K562 (cell line): ENCODE data around the gene PKHD1. TPM values are rescaled to one million over a fixed set of nuclear protein-coding genes. Genes with fewer than 3 reads are reported as not detected.

Source experiments
- ATAC-seq: fragments of 200-7000 bp; cut with Tn5 transposase; 3 replicates; pipeline ENCODE4 v1.9.1; 2020; ENCODE audit warnings: moderate library complexity
- BruUV-seq: library from RNA; stranded (reverse); fragments of 400-500 nt; replicated peaks from 2 replicates; lab custom pipeline; 2021; lab: Mats Ljungman, UMichigan
- CTCF ChIA-PET: fragments of 300-600 bp; formaldehyde crosslinking; extraction: SDS; loops from one replicate; lab custom pipeline; 2021; ENCODE audit warnings: low intra/inter-chr PET ratio; lab: Yijun Ruan, JAX
- POLR2A ChIA-PET: fragments of 300-600, 350-650 bp; sonication (Branson Sonifier 250); formaldehyde crosslinking; extraction: SDS; loops from one replicate; lab custom pipeline; 2021; ENCODE audit warnings: antibody characterized with exemption, inconsistent platforms; lab: Yijun Ruan, JAX
- DNase-seq, 4 experiments: peaks; one replicate each; pipeline versions ENCODE4 v3.0.0 to v3.0.0-alpha.2; 2011 to 2018; ENCODE audit warnings: low spot score in 3 of 4, mixed read lengths in 3 of 4; ENCODE audit errors: extremely low read depth in 1 of 4
- FAIRE-seq: peaks from 2 replicates; lab custom pipeline; 2011; peaks lifted over from hg19 to GRCh38; lab: Jason Lieb, UNC
- H2AFZ ChIP-seq: 2 replicates; pipeline ENCODE4 v1.6.0; 2011; ENCODE audit warnings: low read depth, low read length, control low read depth, inconsistent platforms
- H3K27ac ChIP-seq: fragments of 200-600 bp; 3 replicates; pipeline ENCODE4 v1.8.0; 2011; ENCODE audit warnings: low read depth, mild to moderate bottlenecking, control low read depth, inconsistent platforms, low read length, moderate library complexity, mixed read lengths; ENCODE audit errors: extremely low read depth
- H3K27me3 ChIP-seq, 2 experiments: fragments of 300-600 bp in 1 of 2; 2 replicates in 1 of 2; 3 replicates in 1 of 2; pipeline versions ENCODE4 v1.6.0 to v1.8.0; 2011; ENCODE audit warnings: inconsistent platforms in 2 of 2, low read length in 2 of 2, mild to moderate bottlenecking in 1 of 2, mixed read lengths in 1 of 2, moderate library complexity in 1 of 2; ENCODE audit not compliant: control insufficient read depth in 2 of 2, insufficient read depth in 2 of 2
- H3K36me3 ChIP-seq: fragments of 300-600 bp; 3 replicates; pipeline ENCODE4 v1.8.0; 2011; ENCODE audit warnings: mild to moderate bottlenecking, low read length, inconsistent platforms; ENCODE audit not compliant: control insufficient read depth, insufficient read depth
- H3K4me1 ChIP-seq, 2 experiments: fragments of 200-600 bp in 1 of 2; replicated peaks in 1 of 2; 2 replicates in 1 of 2; 3 replicates in 1 of 2; pipeline versions ENCODE4 v1.5.1 to v1.8.0; 2011; ENCODE audit warnings: inconsistent platforms in 2 of 2, low read length in 2 of 2, mild to moderate bottlenecking in 1 of 2, mixed read lengths in 1 of 2, moderate library complexity in 1 of 2; ENCODE audit not compliant: control insufficient read depth in 2 of 2, insufficient read depth in 2 of 2
- H3K4me2 ChIP-seq: 2 replicates; pipeline ENCODE4 v1.6.1; 2011; ENCODE audit warnings: low read length, control low read depth, inconsistent platforms, mixed read lengths; ENCODE audit not compliant: insufficient read depth
- H3K4me3 ChIP-seq: fragments of 200-600 bp; sonication (generic), shearing (Covaris generic); 2 replicates; pipeline ENCODE4 v1.5.1; 2016; ENCODE audit warnings: control low read depth, inconsistent platforms
- H3K79me2 ChIP-seq: fragments of 200-600 bp; 3 replicates; pipeline ENCODE4 v1.8.0; 2011; ENCODE audit warnings: low read length, inconsistent platforms; ENCODE audit not compliant: control insufficient read depth, insufficient read depth
- H3K9ac ChIP-seq, 2 experiments: 2 replicates each; pipeline versions ENCODE4 v1.6.0 to v1.6.1; 2011; ENCODE audit warnings: low read depth in 2 of 2, low read length in 2 of 2, control low read depth in 1 of 2, inconsistent platforms in 1 of 2, mild to moderate bottlenecking in 1 of 2, mixed read lengths in 1 of 2; ENCODE audit not compliant: insufficient read depth in 1 of 2
- H3K9me1 ChIP-seq: one replicate; pipeline ENCODE4 v1.6.0; 2011; ENCODE audit warnings: inconsistent platforms, mild to moderate bottlenecking, low read length, moderate library complexity; ENCODE audit not compliant: control insufficient read depth, insufficient read depth
- H3K9me3 ChIP-seq: replicated peaks from 2 replicates; pipeline ENCODE4 v1.5.1; 2011; ENCODE audit warnings: low read depth, low read length, inconsistent platforms; ENCODE audit not compliant: control insufficient read depth, insufficient read depth
- H4K20me1 ChIP-seq: replicated peaks from 2 replicates; pipeline ENCODE4 v1.6.1; 2011; ENCODE audit warnings: low read length, inconsistent platforms, mixed read lengths; ENCODE audit not compliant: control insufficient read depth, insufficient read depth
- BCL6 ChIP-seq: fragments of 250-450 bp; sonication (Bioruptor Pico); IDR thresholded peaks from 2 replicates; pipeline ENCODE4 v1.4.0; 2020
- CTCF ChIP-seq, 3 experiments: IDR thresholded peaks in 2 of 3; conservative IDR thresholded peaks in 1 of 3; 2 replicates each; pipeline ENCODE4 v1.5.1; 2011 to 2012; ENCODE audit warnings: low read length in 3 of 3, mild to moderate bottlenecking in 3 of 3, control low read depth in 2 of 3, improper control_type of control experiment in 1 of 3, inconsistent platforms in 1 of 3, low read depth in 1 of 3, mixed read lengths in 1 of 3, moderate library complexity in 1 of 3; ENCODE audit not compliant: insufficient read depth in 2 of 3
- EZH2 ChIP-seq: IDR thresholded peaks from 2 replicates; pipeline ENCODE4 v1.6.1; 2012; ENCODE audit warnings: low read depth, mild to moderate bottlenecking, inconsistent platforms, low read length, borderline replicate concordance
- ILK ChIP-seq: fragments of 450-650 bp; IDR thresholded peaks from 2 replicates; pipeline ENCODE4 v1.6.1; 2016; ENCODE audit warnings: missing genetic modification characterization, low read depth, mild to moderate bottlenecking, missing compliant biosample characterization, moderate library complexity, borderline replicate concordance
- MTF1 ChIP-seq: fragments of 250-450 bp; sonication (Bioruptor Pico); IDR thresholded peaks from 2 replicates; pipeline ENCODE4 v1.9.0; 2021; ENCODE audit warnings: moderate library complexity, mild to moderate bottlenecking, inconsistent platforms, borderline replicate concordance
- NFYB ChIP-seq: IDR thresholded peaks from 2 replicates; pipeline ENCODE4 v1.6.1; 2011; ENCODE audit warnings: mild to moderate bottlenecking, moderate library complexity; ENCODE audit not compliant: insufficient read length; ENCODE audit errors: extremely low read depth
- ZFP1 ChIP-seq: fragments of 450-650 bp; formaldehyde crosslinking; IDR thresholded peaks from 2 replicates; pipeline ENCODE4 v1.4.0; 2020; ENCODE audit warnings: mild to moderate bottlenecking, mixed read lengths
- ZNF232 ChIP-seq: sonication (generic); formaldehyde crosslinking; IDR thresholded peaks from 2 replicates; pipeline ENCODE4 v1.8.0; 2022; ENCODE audit warnings: mild to moderate bottlenecking, missing genetic modification reagents
- WGBS: fragments of 100-300 bp; shearing (Covaris generic); methylation state at CpG from one replicate; pipeline ENCODE4 v1.1.6; 2016; ENCODE audit warnings: low coverage, mixed read lengths; ENCODE audit not compliant: insufficient coverage; ENCODE audit errors: missing lambda C conversion rate; 5-methylcytosine and 5-hydroxymethylcytosine counted together
- in situ Hi-C: fragments of 300-500 bp; cut with MboI; formaldehyde crosslinking; loops from 4 replicates; pipeline ENCODE4 v1.15.0; 2018; ENCODE audit warnings: inconsistent platforms, mixed read lengths
- intact Hi-C: fragments of 100-400 bp; cut with micrococcal nuclease; formaldehyde crosslinking; loops from 2 replicates; pipeline ENCODE4 v1.14.2; 2022
- polyA plus RNA-seq, 8 experiments: library from polyadenylated mRNA; depleted of rRNA in 4 of 8; stranded (reverse) in 5 of 8; unstranded in 3 of 8; fragments of >200 nt; fragmentation: Nextera tagmentation in 2 of 8; fragmentation: Illumina TruSeq in 1 of 8; extraction: Ambion mirVana in 2 of 8; extraction: Trizol in 1 of 8; gene quantifications; 2 replicates each; pipeline versions ENCODE4 v1.2.1 to v1.2.3, GENCODE V29; 2011 to 2014; ENCODE audit warnings: inconsistent platforms in 1 of 8, missing spikeins in 1 of 8
- total RNA-seq, 7 experiments: library from RNA; depleted of rRNA in 6 of 7; stranded (reverse); fragments of >200 nt in 6 of 7; fragmentation: Illumina TruSeq in 2 of 7; extraction: Trizol in 2 of 7; gene quantifications; 2 replicates each; pipeline versions ENCODE4 v1.2.1 to v1.2.3, GENCODE V29; 2011 to 2021; ENCODE audit warnings: low replicate concordance in 1 of 7

Gene PKHD1
- total and polyA plus RNA-seq, 9 of the 15 experiments (the other 6 are each of a cell fraction or from before 2014, with no cell fraction given) = 0.01 to 0.04 (median 0.01) TPM; not detected in 6

- in situ Hi-C loops = no loop called here
- Histone ChIP-seq H3K4me2 (no peak overlapping the region), H3K36me3 (no peaks in the 10 kb centered on the region), H3K27me3 (no peaks in the 10 kb centered on the region), H4K20me1 (no peaks in the 10 kb centered on the region), H3K4me3 (no peak overlapping the region), H3K9me1 (no peaks in the 10 kb centered on the region), H3K4me1 (no peaks in the 10 kb centered on the region), H3K79me2 (no peaks in the 10 kb centered on the region), H3K9ac (no peak overlapping the region), H2AFZ (no peak overlapping the region), H3K9me3 (no peaks in the 10 kb centered on the region), H3K27ac (no peak overlapping the region)
- no peak for DNase-seq
- CTCF ChIA-PET = no interaction called here
- POLR2A ChIA-PET = no interaction called here
- no peak for ATAC-seq
- FAIRE-seq = no peak
- BruUV-seq = no TSS peak
- no peak for TF ChIP-seq BCL6 (CRISPR knock-in tag)
- no peak for TF ChIP-seq MTF1 (CRISPR knock-in tag)
- no peak for TF ChIP-seq EZH2
- no peak for TF ChIP-seq ZNF232
- no peak for TF ChIP-seq ZFP1 (CRISPR knock-in tag)
- no peak for TF ChIP-seq NFYB
- TF ChIP-seq CTCF (IDR thresholded peaks at IDR 0.05 in 2 of 3, conservative IDR thresholded peaks at IDR 0.05 in 1 of 3; ENCODE audit: insufficient read depth in 2 of 3, low read depth in 1 of 3, low read length in 3 of 3) = no peak
- TF ChIP-seq ILK = no peak
- intact Hi-C loops = no loop called here
- 2% methylated on average over 3 of the region's 3 CpGs for WGBS
Measured at GRCh38 chr6:51928320-51928719, 159.1 kb downstream of the PKHD1 start.
